Colonic mucosa (tissue), 4 donors: ENCODE data around the gene DLGAP1. TPM values are rescaled to one million over a fixed set of nuclear protein-coding genes. Genes with fewer than 3 reads are reported as not detected.

Experiments
- DNase-seq: peaks from one replicate; pipeline ENCODE4 v3.0.0-alpha.2; 2020
- H3K27ac ChIP-seq: fragments of 200-600 bp; one replicate; pipeline ENCODE4 v1.8.0; 2021
- H3K27me3 ChIP-seq: fragments of 200-600 bp; one replicate; pipeline ENCODE4 v1.8.0; 2021
- H3K36me3 ChIP-seq: fragments of 200-600 bp; one replicate; pipeline ENCODE4 v1.8.0; 2021
- H3K4me1 ChIP-seq: fragments of 200-600 bp; one replicate; pipeline ENCODE4 v1.8.0; 2021; ENCODE audit warnings: mild to moderate bottlenecking
- H3K4me3 ChIP-seq: fragments of 200-600 bp; one replicate; pipeline ENCODE4 v1.8.0; 2021
- H3K9ac ChIP-seq, 2 donors: one replicate each; pipeline ENCODE4 v1.7.0; 2013; ENCODE audit warnings: control low read depth in 2 of 2, low read depth in 2 of 2, low read length in 2 of 2
- H3K9me3 ChIP-seq: fragments of 200-600 bp; one replicate; pipeline ENCODE4 v1.8.0; 2021
- intact Hi-C: fragments of 100-400 bp; cut with DNase I; formaldehyde crosslinking; loops from one replicate; pipeline ENCODE4 v1.14.1; 2022
- total RNA-seq, 2 donors: library from RNA; stranded (reverse); fragmentation: NEBNext Ultra II Directional in 1 of 2; extraction: Animal tissue kit (Norgen Biotek cat#: 25700) in 1 of 2; gene quantifications; one replicate each; pipeline ENCODE4 v1.2.1, GENCODE V29; 2021
- TF ChIP-seq, protein P1 (sequence below): fragments of 200-600 bp; IDR thresholded peaks from one replicate; pipeline ENCODE4 v1.8.0; 2022; ENCODE audit warnings: antibody characterized with exemption, mild to moderate bottlenecking
- donor health status: healthy.
- donor health status: DM: no; HTN: no; CAD: no.
- donor health status: DM: no; HTN: no; CAD: no.

The DLGAP1 gene
- total RNA-seq, 2 donors from 2014 or later, result 0.25 to 0.50 TPM

DNA sequence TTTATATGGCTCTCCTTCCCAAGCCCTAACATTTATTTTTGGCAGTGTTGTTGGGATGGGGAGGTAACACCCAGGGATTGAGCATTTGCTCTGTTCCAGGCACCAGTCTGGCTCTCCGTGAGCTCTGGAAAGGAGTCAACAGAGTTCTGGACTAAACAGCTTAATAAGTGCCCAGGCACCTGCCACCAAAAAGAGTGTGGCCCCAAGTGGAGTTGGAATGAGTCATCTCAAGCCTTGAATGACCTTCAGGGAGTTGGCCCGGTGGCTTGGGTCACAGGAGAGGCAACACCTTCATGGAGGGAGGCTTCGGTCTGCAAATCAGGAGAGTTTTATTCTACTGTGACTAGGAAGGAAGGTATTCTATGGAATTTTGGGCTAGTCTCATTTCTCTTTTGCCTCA, 203.2 kb downstream of the DLGAP1 start:
- no peak for DNase-seq
- no peaks in the 10 kb centered on the region for H3K4me1 ChIP-seq
- no peaks in the 10 kb centered on the region for H3K9me3 ChIP-seq
- H3K27ac ChIP-seq, result no peak overlapping the region
- H3K9ac ChIP-seq, result no peak overlapping the region
- intact Hi-C loops, result no loop called here
- H3K4me3 ChIP-seq, result no peak overlapping the region
- TF ChIP-seq, protein P1, sequence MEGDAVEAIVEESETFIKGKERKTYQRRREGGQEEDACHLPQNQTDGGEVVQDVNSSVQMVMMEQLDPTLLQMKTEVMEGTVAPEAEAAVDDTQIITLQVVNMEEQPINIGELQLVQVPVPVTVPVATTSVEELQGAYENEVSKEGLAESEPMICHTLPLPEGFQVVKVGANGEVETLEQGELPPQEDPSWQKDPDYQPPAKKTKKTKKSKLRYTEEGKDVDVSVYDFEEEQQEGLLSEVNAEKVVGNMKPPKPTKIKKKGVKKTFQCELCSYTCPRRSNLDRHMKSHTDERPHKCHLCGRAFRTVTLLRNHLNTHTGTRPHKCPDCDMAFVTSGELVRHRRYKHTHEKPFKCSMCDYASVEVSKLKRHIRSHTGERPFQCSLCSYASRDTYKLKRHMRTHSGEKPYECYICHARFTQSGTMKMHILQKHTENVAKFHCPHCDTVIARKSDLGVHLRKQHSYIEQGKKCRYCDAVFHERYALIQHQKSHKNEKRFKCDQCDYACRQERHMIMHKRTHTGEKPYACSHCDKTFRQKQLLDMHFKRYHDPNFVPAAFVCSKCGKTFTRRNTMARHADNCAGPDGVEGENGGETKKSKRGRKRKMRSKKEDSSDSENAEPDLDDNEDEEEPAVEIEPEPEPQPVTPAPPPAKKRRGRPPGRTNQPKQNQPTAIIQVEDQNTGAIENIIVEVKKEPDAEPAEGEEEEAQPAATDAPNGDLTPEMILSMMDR, result no peak
- no peaks in the 10 kb centered on the region for H3K36me3 ChIP-seq
- no peaks in the 10 kb centered on the region for H3K27me3 ChIP-seq

DNA sequence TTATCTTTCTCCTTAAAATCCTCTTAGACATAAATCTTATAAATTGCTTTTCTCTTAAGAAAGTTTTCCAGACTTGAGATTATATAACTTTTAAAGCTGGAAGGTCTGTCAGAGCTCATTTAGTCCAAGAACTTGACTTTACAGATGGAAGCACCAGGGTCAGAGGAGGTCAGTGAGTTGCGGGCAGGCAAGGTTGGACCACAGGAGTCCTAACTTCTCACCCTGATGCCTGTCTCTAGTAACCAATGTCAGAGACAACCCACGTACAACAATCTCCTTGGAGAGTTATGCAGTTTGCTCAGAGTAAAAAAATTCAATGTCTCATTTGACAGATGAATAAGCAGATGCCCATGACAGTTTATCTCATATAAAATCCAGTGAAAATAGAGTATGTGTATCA, 203.9 kb downstream of the DLGAP1 start:
- Histone ChIP-seq H3K9ac (no peak overlapping the region), H3K27me3 (no peaks in the 10 kb centered on the region), H3K36me3 (no peaks in the 10 kb centered on the region), H3K4me3 (no peak overlapping the region), H3K9me3 (no peaks in the 10 kb centered on the region), H3K4me1 (no peaks in the 10 kb centered on the region), H3K27ac (no peak overlapping the region)
- TF ChIP-seq, protein P1, result no peak
- intact Hi-C loops, result no loop called here
- DNase-seq, result no peak

DNA sequence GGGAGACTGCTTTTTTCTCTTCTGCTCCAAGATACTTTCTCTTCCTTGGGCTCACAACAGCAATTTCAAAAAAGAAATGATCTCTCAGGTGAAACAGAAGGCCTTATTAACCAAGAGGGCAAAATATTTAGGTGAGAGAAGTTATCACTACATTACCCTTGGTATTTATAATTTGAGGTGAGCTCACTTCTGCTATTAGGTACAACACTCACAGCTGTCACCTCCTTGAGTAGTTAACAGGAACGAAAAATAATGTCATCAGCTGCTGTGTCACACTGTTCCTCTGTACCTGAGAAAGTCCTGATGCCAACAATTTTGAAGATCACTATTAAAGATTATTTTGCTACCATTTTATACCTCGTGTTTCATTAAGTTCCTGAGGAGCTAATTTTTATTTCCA, 205.0 kb downstream of the DLGAP1 start:
- intact Hi-C loops, result no loop called here
- TF ChIP-seq, protein P1, result no peak

DNA sequence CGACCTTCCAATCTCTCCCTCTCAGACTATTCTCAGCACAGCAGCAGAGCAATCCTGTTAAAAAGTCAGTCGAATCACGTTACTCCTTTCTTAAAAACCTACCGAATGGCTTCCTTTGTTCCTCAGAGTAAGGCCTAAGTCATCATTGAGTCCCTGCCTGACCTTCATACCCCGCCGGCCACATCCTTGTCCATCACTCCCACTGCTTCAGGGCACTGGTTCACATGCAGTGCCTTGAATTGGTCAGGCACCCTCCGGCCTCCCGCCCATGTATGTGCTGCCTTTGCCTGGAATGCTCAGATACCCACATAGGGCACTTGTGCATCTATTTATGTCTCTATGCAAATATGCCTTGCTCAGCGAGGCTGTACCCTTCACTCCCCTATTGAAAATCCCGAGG, 206.4 kb downstream of the DLGAP1 start:
- TF ChIP-seq, protein P1, result no peak
- Histone ChIP-seq H3K4me3 (no peak overlapping the region), H3K27ac (no peak overlapping the region), H3K27me3 (no peaks in the 10 kb centered on the region), H3K9me3 (no peaks in the 10 kb centered on the region), H3K4me1 (no peaks in the 10 kb centered on the region), H3K36me3 (no peaks in the 10 kb centered on the region), H3K9ac (no peak overlapping the region)
- intact Hi-C loops, result no loop called here
- DNase-seq, result no peak

More for the DNA sequence above, 205.0 kb downstream of the DLGAP1 start:
- Histone ChIP-seq H3K27me3 (no peaks in the 10 kb centered on the region), H3K4me3 (no peak overlapping the region), H3K27ac (no peak overlapping the region), H3K9me3 (no peaks in the 10 kb centered on the region), H3K36me3 (no peaks in the 10 kb centered on the region), H3K9ac (no peak overlapping the region), H3K4me1 (no peaks in the 10 kb centered on the region)
- no peak for DNase-seq

DNA sequence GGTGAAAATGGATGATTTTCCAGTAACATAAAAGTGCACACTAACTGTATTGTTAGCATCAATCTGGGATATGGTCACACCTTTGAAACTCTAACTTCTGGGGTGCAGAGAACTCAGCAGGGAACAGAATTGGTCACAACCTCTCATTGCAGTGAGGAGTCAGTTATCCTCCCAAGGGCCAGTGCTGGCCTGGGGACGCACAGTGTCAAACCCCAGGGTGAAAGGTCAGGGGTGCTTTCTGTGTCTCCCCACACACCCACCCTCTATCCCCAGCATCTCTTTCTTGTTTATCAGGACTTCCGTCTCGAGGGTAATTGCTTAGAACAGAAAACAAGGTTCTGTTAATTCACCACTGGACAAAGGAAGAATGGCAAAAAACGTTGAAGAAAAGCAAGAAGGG, 208.7 kb downstream of the DLGAP1 start:
- Histone ChIP-seq H3K36me3 (no peaks in the 10 kb centered on the region), H3K4me1 (no peaks in the 10 kb centered on the region), H3K27ac (no peak overlapping the region), H3K9ac (no peak overlapping the region), H3K27me3 (no peaks in the 10 kb centered on the region), H3K9me3 (no peaks in the 10 kb centered on the region), H3K4me3 (no peak overlapping the region)
- intact Hi-C loops, result no loop called here
- no peak for DNase-seq
- TF ChIP-seq, protein P1, result no peak

DNA sequence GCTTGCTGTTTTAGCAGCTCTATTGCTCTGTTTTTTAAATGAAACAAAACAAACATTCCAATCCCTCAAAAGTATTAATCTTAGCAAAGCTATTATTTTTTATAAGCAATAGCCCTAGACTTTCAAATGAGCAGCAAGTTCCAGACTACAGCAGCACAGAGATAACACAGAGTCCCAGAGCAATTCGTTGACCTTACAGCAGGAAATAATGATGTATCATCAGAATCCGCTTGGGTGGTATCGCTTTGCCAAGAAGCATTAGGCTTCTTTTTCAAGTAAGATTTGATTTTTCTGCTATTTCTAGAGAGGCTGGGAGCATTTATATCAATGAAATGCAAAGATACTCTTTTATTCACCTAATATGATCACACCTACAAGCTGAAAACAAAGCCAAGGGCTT, 209.7 kb downstream of the DLGAP1 start:
- Histone ChIP-seq H3K36me3 (no peaks in the 10 kb centered on the region), H3K9me3 (no peaks in the 10 kb centered on the region), H3K27me3 (no peaks in the 10 kb centered on the region), H3K4me3 (no peak overlapping the region), H3K4me1 (no peaks in the 10 kb centered on the region), H3K27ac (no peak overlapping the region), H3K9ac (no peak overlapping the region)
- DNase-seq, result no peak
- TF ChIP-seq, protein P1, result no peak
- intact Hi-C loops, result no loop called here
